Measurements from ENCODE around the gene APC.

APC gene

GRCh38 chr5:112870966-112871365 is 133.3 kb downstream of the APC start:
- H3K4me3 ChIP-seq (ENCODE audit: low read depth, low read length), result no peak overlapping the region
- no peaks in the 10 kb centered on the region for H3K9me3 ChIP-seq (ENCODE audit: control insufficient read depth, low read length)
- H2AFZ ChIP-seq, result no peak overlapping the region
- H3K36me3 ChIP-seq (ENCODE audit: control insufficient read depth, insufficient read depth, low read length), result no peaks in the 10 kb centered on the region
- no peak overlapping the region for H3K27ac ChIP-seq
- H3K27me3 ChIP-seq (ENCODE audit: control insufficient read depth, insufficient read depth, low read length), result no peaks in the 10 kb centered on the region
- TF ChIP-seq CTCF (IDR thresholded peaks at IDR 0.05), result no peak
- no peaks in the 10 kb centered on the region for H3K4me1 ChIP-seq
- H3K79me2 ChIP-seq, result peaks cover 3% of the 10 kb centered on the region
- no peak overlapping the region for H3K9ac ChIP-seq
- no peak overlapping the region for H3K4me2 ChIP-seq (ENCODE audit: low read length)

- no peak overlapping the region for H3K9ac ChIP-seq
- H3K9me3 ChIP-seq (ENCODE audit: control insufficient read depth, low read length), result no peaks in the 10 kb centered on the region
- H3K4me1 ChIP-seq, result peaks cover 2% of the 10 kb centered on the region
- H3K36me3 ChIP-seq (ENCODE audit: control insufficient read depth, insufficient read depth, low read length), result no peaks in the 10 kb centered on the region
- no peak overlapping the region for H3K4me2 ChIP-seq (ENCODE audit: low read length)
- no peak for TF ChIP-seq CTCF (IDR thresholded peaks at IDR 0.05)
- H3K4me3 ChIP-seq (ENCODE audit: low read depth, low read length), result no peak overlapping the region
- no peak overlapping the region for H3K27ac ChIP-seq
- H3K27me3 ChIP-seq (ENCODE audit: control insufficient read depth, insufficient read depth, low read length), result no peaks in the 10 kb centered on the region
- peaks cover 3% of the 10 kb centered on the region for H3K79me2 ChIP-seq
- H2AFZ ChIP-seq, result no peak overlapping the region
Observed at GRCh38 chr5:112876362-112876761, 138.7 kb downstream of the APC start.

- Histone ChIP-seq H3K27ac (no peak overlapping the region), H3K27me3 (ENCODE audit: control insufficient read depth, insufficient read depth, low read length) (no peaks in the 10 kb centered on the region), H3K9ac (no peak overlapping the region), H2AFZ (no peak overlapping the region), H3K4me2 (ENCODE audit: low read length) (no peak overlapping the region), H3K4me1 (peaks cover 2% of the 10 kb centered on the region), H3K9me3 (ENCODE audit: control insufficient read depth, low read length) (no peaks in the 10 kb centered on the region), H3K79me2 (peaks cover 3% of the 10 kb centered on the region), H3K36me3 (ENCODE audit: control insufficient read depth, insufficient read depth, low read length) (no peaks in the 10 kb centered on the region), H3K4me3 (ENCODE audit: low read depth, low read length) (no peak overlapping the region)
- TF ChIP-seq CTCF (IDR thresholded peaks at IDR 0.05), result no peak
Observed at GRCh38 chr5:112878101-112878500, 140.4 kb downstream of the APC start.

GRCh38 chr5:112878760-112879159 is 141.1 kb downstream of the APC start:
- Histone ChIP-seq H3K27me3 (ENCODE audit: control insufficient read depth, insufficient read depth, low read length) (no peaks in the 10 kb centered on the region), H2AFZ (no peak overlapping the region), H3K36me3 (ENCODE audit: control insufficient read depth, insufficient read depth, low read length) (no peaks in the 10 kb centered on the region), H3K9me3 (ENCODE audit: control insufficient read depth, low read length) (no peaks in the 10 kb centered on the region), H3K9ac (no peak overlapping the region), H3K27ac (no peak overlapping the region), H3K4me3 (ENCODE audit: low read depth, low read length) (no peak overlapping the region), H3K4me2 (ENCODE audit: low read length) (no peak overlapping the region), H3K79me2 (no peaks in the 10 kb centered on the region), H3K4me1 (peaks cover 2% of the 10 kb centered on the region)
- TF ChIP-seq CTCF (IDR thresholded peaks at IDR 0.05), result no peak

- Histone ChIP-seq H3K27ac (no peak overlapping the region), H3K4me2 (ENCODE audit: low read length) (no peak overlapping the region), H3K9ac (no peak overlapping the region), H3K4me3 (ENCODE audit: low read depth, low read length) (no peak overlapping the region), H3K9me3 (ENCODE audit: control insufficient read depth, low read length) (no peaks in the 10 kb centered on the region), H3K4me1 (peaks cover 2% of the 10 kb centered on the region), H3K36me3 (ENCODE audit: control insufficient read depth, insufficient read depth, low read length) (no peaks in the 10 kb centered on the region), H3K79me2 (no peaks in the 10 kb centered on the region), H3K27me3 (ENCODE audit: control insufficient read depth, insufficient read depth, low read length) (no peaks in the 10 kb centered on the region), H2AFZ (no peak overlapping the region)
- TF ChIP-seq CTCF (IDR thresholded peaks at IDR 0.05), result no peak
Observed at GRCh38 chr5:112880219-112880964, 142.7 kb downstream of the APC start.

Data from parathyroid adenoma (tissue), 2 donors.